IPS DF 19.7 (cell line): Measurements from ENCODE around the gene FASTKD3.

ENCODE experiments used
- DNase-seq: peaks from one replicate; pipeline ENCODE4 v3.0.0-alpha.2; 2013; ENCODE audit warnings: low read depth, low spot score

FASTKD3 gene

GRCh38 chr5:7881816-7882215 lies 13.0 kb upstream of the FASTKD3 start:
- no peak for DNase-seq

DNA sequence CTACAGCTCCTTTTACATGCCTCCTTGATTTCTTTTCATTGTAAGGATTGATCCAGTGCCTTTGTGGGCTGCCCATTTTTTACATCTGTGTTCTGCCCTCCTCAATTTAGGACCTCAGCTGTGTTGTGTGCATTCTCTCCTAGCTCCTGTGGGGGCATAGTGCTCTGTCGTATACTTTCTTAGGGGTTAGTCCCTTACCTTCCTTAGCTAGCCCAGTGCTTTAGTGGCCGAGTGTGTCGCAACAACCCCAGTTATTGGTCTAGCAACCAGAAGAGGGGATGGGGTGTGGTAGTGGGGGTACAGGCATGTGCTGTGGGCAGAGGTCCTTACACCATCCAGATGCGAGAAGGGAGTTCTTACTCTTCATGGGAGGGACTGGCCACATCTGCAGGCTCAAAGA lies 12.3 kb upstream of the FASTKD3 start:
- no peak for DNase-seq

DNA sequence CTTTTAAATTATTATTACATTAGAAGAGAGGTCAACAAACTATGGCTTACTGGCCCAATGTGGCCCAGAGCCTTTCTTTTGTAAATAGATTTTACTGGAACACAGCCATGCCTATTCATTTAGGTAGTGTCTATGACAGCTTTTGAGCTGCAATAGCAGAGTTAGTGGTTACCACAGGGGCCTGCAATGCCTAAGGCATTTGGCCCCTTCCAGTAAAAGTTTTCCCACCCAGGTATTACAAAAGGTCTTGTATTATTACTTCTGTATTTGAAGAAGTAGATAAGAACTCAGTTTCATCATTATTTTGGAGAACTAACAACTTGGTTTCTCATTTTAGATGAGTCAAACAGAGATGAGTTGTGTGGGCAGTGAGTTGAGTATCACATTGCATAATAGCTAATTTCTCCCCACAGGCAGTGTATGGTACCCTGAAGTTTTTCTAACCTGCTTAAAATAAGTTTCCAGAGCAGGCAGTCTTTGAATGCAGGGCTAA lies 9.6 kb upstream of the FASTKD3 start:
- no peak for DNase-seq

DNA sequence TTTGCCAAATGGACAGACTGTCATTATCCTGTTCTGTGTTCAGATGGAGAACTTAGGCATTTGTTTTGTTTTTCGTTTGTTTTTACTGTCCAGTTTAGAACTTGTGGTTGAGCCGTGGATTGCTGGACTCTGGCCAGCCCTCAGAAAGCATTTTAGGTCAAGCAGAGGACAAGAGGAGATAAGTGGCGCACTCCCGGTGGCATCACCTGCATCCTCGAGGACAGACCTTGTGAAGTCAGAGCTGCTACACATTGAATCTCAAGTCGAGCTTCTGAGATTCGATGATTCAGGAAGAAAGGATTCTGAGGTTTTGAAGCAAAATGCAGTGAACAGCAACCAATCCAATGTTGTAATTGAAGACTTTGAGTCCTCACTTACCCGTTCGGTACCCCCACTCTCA lies 9.0 kb upstream of the FASTKD3 start:
- no peak for DNase-seq

DNA sequence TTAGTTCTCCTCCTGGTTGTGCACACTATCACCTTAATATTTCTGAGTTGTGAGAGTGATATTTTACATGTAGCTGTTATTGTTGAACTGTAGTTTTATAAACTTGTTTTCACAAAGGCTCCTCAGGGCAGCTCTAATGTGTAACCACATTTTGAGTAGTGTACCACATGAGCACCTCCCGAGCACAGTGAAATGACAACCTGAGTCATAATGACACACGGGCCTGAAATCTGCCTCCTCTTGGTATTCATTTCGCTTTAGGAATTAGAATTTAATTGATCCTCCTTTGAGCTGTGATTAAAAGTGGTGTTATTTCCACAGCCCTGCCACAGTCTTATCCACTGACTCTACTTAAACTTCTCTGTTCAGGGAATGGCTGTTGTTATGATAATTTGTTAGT lies 8.0 kb upstream of the FASTKD3 start:
- no peak for DNase-seq

- DNase-seq, result no peak
Observed at GRCh38 chr5:7875151-7875550, 6.3 kb upstream of the FASTKD3 start.

DNA sequence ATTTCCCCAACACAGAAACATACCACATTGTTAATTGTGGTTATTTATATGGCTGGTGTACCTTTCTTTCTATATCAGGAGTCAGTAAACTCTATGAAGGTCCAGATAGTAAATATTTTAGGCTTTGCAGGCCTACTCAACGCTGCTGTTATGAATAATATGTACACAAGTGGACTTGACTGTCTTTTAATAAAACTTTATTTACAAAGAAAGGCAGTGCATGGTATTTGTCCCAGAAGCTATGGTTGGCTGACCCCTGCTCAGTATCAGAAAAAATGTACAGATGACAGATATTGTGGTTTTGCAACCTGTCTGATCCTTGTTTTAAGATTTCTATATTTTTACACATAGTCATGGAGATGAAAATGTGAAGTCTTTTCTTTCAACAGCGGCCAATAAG lies 5.8 kb upstream of the FASTKD3 start:
- DNase-seq, result no peak

DNA sequence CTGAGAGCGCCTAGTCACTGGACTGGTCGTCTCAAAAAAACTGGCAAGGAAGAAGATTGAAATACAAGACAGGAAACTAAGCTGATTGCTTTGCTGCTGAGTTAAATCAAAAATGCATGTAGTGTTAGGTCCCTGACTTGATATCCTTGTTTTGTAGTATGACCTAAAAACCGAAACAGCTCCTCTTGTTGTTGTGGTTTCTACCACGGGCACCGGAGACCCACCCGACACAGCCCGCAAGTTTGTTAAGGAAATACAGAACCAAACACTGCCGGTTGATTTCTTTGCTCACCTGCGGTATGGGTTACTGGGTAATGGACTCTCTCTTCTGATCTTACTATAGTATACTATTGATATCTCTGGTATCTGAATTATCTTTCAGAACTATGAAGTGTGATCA lies 4.4 kb upstream of the FASTKD3 start:
- no peak for DNase-seq

DNA sequence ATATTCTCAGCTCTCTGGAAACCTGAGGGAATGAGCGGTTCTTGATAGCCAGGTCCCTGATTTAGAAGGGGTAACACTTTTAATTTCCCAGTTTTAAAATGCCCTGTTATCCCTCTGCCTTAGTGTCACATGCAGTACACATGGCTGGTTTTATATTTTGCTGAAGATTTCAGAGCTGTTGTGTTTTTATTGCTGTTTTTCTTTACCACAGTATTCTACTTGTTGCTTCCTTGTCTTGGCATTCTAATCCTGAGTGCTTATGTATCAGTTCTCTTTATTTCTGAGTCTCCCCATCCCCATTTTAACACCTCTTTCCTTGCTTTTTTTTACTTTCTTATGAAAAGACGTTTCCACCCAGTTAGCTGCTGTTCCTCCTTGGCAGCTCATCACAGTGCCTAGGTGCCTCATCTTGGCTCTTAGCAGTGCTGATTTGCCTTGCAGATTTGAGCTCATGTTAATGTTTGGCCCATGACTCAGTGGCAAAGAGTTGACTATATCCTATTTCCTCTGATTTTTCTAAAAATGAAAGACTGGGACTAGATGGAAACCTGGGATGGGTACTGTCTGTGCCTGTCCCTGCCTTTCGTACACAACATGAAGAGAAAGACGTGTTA lies 3.8 kb upstream of the FASTKD3 start:
- no peak for DNase-seq

DNA sequence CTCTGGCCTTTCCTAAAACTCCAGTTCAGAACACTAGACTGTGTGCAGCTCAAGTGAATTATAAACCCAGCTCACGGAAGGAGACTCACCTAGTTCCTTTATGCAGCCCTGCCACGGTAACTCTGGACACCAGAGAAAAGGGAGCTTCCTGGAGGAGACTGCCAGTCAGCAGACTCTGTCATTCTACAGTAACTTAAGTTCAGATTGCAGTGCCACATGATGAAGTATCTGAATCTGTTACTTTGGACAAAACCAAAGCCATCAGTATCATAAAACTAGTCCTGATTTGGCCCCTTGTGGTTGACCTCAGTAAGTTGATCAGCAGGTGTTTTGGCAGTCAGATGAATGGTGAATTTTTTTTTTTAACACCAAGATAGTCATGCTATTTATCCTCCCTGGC lies 2.8 kb upstream of the FASTKD3 start:
- no peak for DNase-seq

DNA sequence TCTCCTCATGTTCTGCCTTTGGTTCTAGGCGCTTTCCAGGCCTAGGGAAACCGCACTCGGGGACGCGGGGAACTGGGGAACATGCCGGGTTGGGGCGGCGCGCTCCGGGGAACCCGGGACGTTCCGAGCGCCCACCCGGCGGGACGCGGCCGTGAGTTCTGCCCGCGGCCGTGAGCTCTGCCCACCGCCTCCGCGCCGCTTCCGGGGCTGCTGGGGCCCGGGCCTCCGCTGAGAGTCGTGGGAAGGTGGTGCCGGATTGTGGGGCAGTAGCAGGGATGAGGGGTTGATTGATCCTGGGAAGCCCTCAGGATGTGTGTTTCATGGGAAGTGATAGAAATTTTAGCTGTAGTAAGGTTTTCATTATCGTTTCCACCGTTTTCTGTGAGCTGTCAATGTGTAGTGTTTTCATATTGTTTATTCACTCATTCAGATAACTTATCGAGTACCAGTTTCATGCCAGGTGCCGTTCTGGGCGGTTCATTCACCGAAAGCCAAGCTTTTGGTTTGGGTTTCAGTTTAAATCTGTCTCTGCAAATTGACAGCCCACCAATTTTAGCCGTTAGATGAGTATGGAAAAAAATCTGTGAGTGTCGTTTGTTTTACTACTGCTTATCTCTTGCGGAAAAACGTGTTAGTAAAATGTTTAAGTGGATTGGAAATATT lies 774 bp upstream of the FASTKD3 start:
- no peak for DNase-seq

DNA sequence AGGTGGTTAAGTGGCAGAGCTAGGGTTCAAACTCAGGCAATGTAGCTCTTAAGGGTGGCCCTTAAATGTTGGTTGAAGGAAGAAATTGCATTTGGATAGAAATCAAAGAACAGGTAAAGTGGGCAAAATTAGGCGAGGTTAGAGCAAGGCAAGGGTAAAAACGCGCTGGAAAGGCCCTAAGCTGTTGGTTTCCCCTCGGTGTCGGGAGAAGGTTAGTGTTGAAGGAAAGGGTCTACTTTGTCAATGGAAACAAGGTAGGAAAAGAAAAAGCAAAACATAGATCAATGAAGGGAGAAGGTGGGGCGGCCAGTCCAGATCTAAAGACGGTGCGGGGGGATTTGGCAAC lies 431 bp downstream of the FASTKD3 start:
- DNase-seq, result no peak

- no peak for DNase-seq
Observed at GRCh38 chr5:7867260-7867659, 1.6 kb downstream of the FASTKD3 start.

- DNase-seq, result no peak
Observed at GRCh38 chr5:7866196-7866595, 2.6 kb downstream of the FASTKD3 start.

DNA sequence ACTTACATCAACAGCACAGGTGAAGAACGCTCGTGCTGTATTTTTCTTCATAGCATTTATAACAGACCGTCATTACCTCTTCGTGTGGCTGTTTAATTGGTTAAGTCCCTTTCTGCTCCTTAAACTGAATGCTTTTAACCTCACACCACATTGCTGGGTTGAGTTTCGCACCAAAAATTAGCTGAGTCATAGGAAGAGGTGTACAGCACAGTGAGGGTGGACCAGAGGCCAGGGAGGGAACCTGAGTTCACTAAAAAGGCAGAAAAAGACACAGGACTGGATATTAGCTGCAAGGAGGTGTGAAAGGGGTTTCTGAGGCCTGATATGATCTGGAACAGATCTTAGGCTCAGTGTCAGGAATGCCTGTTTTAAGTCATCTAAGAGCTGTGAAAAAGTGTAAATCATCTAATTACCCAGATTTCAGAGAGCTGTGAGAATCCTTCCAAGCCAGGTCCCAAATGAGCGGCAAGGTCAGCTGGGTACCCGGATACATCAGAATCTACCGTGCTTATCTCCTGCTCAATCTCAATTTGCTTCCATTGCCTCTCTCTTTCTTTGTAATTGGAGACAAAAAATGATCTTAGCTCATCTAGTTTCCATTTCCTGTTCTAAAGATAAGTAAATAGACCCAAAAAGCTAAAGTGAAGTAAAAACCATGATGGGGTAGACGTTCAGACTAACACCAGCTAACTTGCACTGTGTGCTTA lies 10.8 kb downstream of the FASTKD3 start:
- no peak for DNase-seq

DNA sequence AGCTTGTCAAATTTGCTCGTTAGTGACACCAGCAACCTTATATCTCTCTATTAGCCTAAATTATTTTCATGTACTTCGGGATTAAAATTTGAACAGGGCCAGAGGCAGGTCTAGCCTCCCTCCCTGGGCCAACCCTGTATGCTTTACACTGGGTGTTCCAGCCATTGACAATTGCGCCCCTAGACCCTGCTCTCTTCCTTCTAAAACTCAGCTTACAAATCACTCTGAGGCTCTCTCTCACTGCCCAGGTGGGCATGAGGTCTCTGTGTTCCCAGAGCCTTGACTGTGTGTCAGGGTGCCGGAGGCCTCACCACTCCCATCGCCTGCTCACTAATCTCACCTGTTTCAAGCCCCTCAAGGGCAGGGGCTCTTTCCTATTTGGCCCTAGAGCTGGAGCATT lies 11.5 kb downstream of the FASTKD3 start:
- DNase-seq, result no peak

GRCh38 chr5:7856855-7857254 lies 12.0 kb downstream of the FASTKD3 start:
- DNase-seq, result no peak

- no peak for DNase-seq
Observed at GRCh38 chr5:7855611-7856010, 13.2 kb downstream of the FASTKD3 start.

DNA sequence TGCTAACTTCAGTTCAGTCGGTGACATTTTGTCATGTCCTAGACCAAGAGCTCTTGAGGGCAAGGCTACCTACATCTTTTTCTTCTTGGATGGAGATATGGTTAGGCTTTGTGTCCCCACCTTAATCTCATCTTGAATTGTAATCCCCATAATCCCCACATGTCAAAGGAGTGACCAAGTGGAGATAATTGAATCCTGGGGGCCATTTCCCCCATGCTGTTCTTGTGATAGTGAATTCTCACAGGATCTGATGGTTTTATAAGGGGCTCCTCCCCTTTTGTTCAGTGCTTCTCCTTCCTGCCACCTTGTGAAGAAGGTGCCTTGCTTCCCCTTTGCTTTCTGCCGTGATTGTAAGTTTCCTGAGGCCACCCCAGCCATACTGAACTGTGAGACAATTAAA lies 15.8 kb downstream of the FASTKD3 start:
- DNase-seq, result no peak

GRCh38 chr5:7852542-7852941 lies 16.3 kb downstream of the FASTKD3 start:
- no peak for DNase-seq

- DNase-seq, result no peak
Observed at GRCh38 chr5:7851617-7852289, 17.1 kb downstream of the FASTKD3 start.

GRCh38 chr5:7851240-7851592 lies 17.6 kb downstream of the FASTKD3 start:
- no peak for DNase-seq
